Testis (tissue), 3 donors: ENCODE data around the gene OTOG. TPM values are rescaled to one million over a fixed set of nuclear protein-coding genes. Genes with fewer than 3 reads are reported as not detected.

ENCODE experiments used
- DNase-seq: peaks from one replicate; pipeline ENCODE4 v3.0.0-alpha.2; 2019
- H3K27ac ChIP-seq, 2 donors: fragments of 200-600 bp; sonication (generic); one replicate each; pipeline ENCODE4 v1.5.1; 2019
- H3K27me3 ChIP-seq: fragments of 200-600 bp; sonication (generic); one replicate; pipeline ENCODE4 v1.5.1; 2019
- H3K36me3 ChIP-seq: fragments of 200-600 bp; sonication (generic); one replicate; pipeline ENCODE4 v1.5.1; 2017; ENCODE audit warnings: low read depth; ENCODE audit errors: missing control alignments
- H3K4me1 ChIP-seq: fragments of 200-600 bp; sonication (generic); one replicate; pipeline ENCODE4 v1.5.1; 2019
- H3K4me3 ChIP-seq, 2 donors: fragments of 200-600 bp; sonication (generic); one replicate each; pipeline ENCODE4 v1.5.1; 2017 to 2019
- H3K9me3 ChIP-seq: fragments of 200-600 bp; sonication (generic); one replicate; pipeline ENCODE4 v1.5.1; 2017
- CTCF ChIP-seq, 3 experiments: fragments of 450-650 bp in 2 of 3; fragments of 200-600 bp in 1 of 3; sonication (generic) in 1 of 3; IDR thresholded peaks; one replicate each; pipeline ENCODE4 v1.5.1; 2016 to 2019; ENCODE audit warnings: antibody characterized with exemption in 3 of 3, mild to moderate bottlenecking in 2 of 3, moderate library complexity in 1 of 3
- POLR2A ChIP-seq: fragments of 450-650 bp; IDR thresholded peaks from one replicate; pipeline ENCODE4 v1.6.1; 2017; ENCODE audit warnings: antibody characterized with exemption, mild to moderate bottlenecking, moderate library complexity
- WGBS, 2 donors: methylation state at CpG; one replicate each; pipeline ENCODE4 v1.1.5; 2018; 5-methylcytosine and 5-hydroxymethylcytosine counted together
- intact Hi-C: fragments of 100-400 bp; cut with DNase I; formaldehyde crosslinking; loops from one replicate; pipeline ENCODE4 v1.15.1; 2023; ENCODE audit warnings: low total_unique reads
- polyA plus RNA-seq: library from polyadenylated mRNA; stranded (reverse); fragments of 350-450 nt; fragmentation: Illumina TruSeq; extraction: RNeasy Lipid Tissue Mini Kit (QIAGEN cat#74804); gene quantifications from one replicate; pipeline ENCODE4 v1.2.3, GENCODE V29; 2014; ENCODE audit warnings: low read depth, low replicate concordance; ENCODE audit not compliant: insufficient read depth
- total RNA-seq, 2 donors: library from RNA; depleted of rRNA; stranded (reverse); fragments of >200 nt; gene quantifications; one replicate each; pipeline ENCODE4 v1.2.3, GENCODE V29; 2016

Gene OTOG
- total and polyA plus RNA-seq, 3 donors from 2014 or later = 2.2 to 4.2 (median 2.9) TPM

GRCh38 chr11:17639781-17640180, 92.7 kb downstream of the OTOG start:
- no peak for DNase-seq
- Histone ChIP-seq H3K4me3 (no peak overlapping the region), H3K27me3 (no peaks in the 10 kb centered on the region), H3K36me3 (no peaks in the 10 kb centered on the region), H3K27ac (no peak overlapping the region), H3K4me1 (no peaks in the 10 kb centered on the region), H3K9me3 (no peaks in the 10 kb centered on the region)
- TF ChIP-seq POLR2A (no peak), CTCF (IDR thresholded peaks at IDR 0.05) (no peak)
- WGBS, 2 donors = 87 to 92% methylated on average over 2 of the region's 2 CpGs
- intact Hi-C loops = no loop called here

- intact Hi-C loops = no loop called here
- Histone ChIP-seq H3K36me3 (no peaks in the 10 kb centered on the region), H3K4me3 (no peak overlapping the region), H3K9me3 (no peaks in the 10 kb centered on the region), H3K27me3 (no peaks in the 10 kb centered on the region), H3K27ac (no peak overlapping the region), H3K4me1 (no peaks in the 10 kb centered on the region)
- 84 to 86% methylated on average over 15 to 19 of the region's 19 CpGs for WGBS, 2 donors
- no peak for DNase-seq
- no peak for TF ChIP-seq POLR2A
- TF ChIP-seq CTCF (IDR thresholded peaks at IDR 0.05) = no peak
Observed at GRCh38 chr11:17640493-17641164, 93.6 kb downstream of the OTOG start.

- Histone ChIP-seq H3K27ac (no peak overlapping the region), H3K36me3 (no peaks in the 10 kb centered on the region), H3K4me3 (no peak overlapping the region), H3K27me3 (no peaks in the 10 kb centered on the region), H3K9me3 (no peaks in the 10 kb centered on the region), H3K4me1 (no peaks in the 10 kb centered on the region)
- DNase-seq = no peak
- TF ChIP-seq POLR2A (no peak), CTCF (IDR thresholded peaks at IDR 0.05) (no peak)
- intact Hi-C loops = no loop called here
- WGBS, 2 donors = 85 to 92% methylated on average over 9 to 17 of the region's 17 CpGs
Observed at GRCh38 chr11:17641792-17642350, 94.8 kb downstream of the OTOG start.

GRCh38 chr11:17642370-17642769, 95.3 kb downstream of the OTOG start:
- Histone ChIP-seq H3K36me3 (no peaks in the 10 kb centered on the region), H3K4me1 (no peaks in the 10 kb centered on the region), H3K9me3 (no peaks in the 10 kb centered on the region), H3K4me3 (no peak overlapping the region), H3K27ac (no peak overlapping the region), H3K27me3 (no peaks in the 10 kb centered on the region)
- WGBS, 2 donors = 78 to 84% methylated on average over 4 of the region's 4 CpGs
- intact Hi-C loops = no loop called here
- TF ChIP-seq CTCF (IDR thresholded peaks at IDR 0.05) (no peak), POLR2A (no peak)
- DNase-seq = no peak

GRCh38 chr11:17642980-17643379, 95.9 kb downstream of the OTOG start:
- intact Hi-C loops = no loop called here
- no peak for DNase-seq
- no peak for TF ChIP-seq POLR2A
- no peak for TF ChIP-seq CTCF (IDR thresholded peaks at IDR 0.05)
- Histone ChIP-seq H3K27ac (no peak overlapping the region), H3K27me3 (no peaks in the 10 kb centered on the region), H3K4me1 (no peaks in the 10 kb centered on the region), H3K9me3 (no peaks in the 10 kb centered on the region), H3K36me3 (no peaks in the 10 kb centered on the region), H3K4me3 (no peak overlapping the region)
- WGBS, 2 donors = 91% methylated on average over 4 to 6 of the region's 6 CpGs
